Left hindlimb (tissue), 1 donor: ENCODE results near the gene KRT82.
A peak's percentile ranks its signal among the peaks of the same experiment; 100 is the strongest.
"Not testable (repeated sequence)": the region's sequence is repeated elsewhere in the genome, so short reads cannot be mapped to it uniquely, and the experiment has no call there.

ENCODE experiments used
- DNase-seq: peaks from one replicate; pipeline ENCODE4 v3.0.0-alpha.2; 2018

KRT82 gene

DNA sequence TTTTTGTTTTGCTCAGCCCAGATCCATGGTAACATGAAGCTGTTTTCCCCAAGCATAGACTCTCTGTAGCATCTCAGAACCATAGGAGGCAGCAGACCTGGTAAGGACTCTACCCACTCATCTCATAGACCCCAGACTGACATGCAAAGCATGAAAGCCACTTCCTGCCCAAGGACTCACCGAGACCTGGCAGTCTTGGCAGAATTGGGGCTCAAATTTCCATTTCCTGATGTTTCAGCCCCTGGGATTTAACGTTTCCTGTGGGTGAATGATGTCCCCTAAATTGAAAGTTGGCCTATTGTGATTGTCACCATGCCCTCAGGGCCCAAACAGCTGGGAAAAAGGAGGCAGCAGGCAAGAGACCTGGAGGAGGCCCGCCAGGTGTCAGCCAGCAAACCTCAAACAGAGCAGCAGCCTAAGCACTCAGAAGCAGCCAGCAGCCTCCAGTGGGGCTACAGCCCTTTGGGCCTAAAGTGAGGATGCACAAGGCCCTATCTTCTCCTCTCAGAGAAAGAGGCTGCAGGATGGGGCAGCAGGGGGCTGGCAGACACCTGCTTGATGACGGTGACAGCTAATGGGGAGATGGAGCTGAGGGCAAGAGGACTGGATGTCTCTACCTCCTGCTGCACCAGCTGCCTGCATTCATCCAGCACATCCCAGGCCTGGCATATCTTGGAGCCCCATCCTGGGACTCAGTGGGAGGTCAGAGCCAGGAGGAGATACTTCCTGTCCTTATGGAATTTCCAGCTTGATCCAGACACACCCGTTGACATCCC, 47.4 kb downstream of the KRT82 start:
- no peak for DNase-seq

DNA sequence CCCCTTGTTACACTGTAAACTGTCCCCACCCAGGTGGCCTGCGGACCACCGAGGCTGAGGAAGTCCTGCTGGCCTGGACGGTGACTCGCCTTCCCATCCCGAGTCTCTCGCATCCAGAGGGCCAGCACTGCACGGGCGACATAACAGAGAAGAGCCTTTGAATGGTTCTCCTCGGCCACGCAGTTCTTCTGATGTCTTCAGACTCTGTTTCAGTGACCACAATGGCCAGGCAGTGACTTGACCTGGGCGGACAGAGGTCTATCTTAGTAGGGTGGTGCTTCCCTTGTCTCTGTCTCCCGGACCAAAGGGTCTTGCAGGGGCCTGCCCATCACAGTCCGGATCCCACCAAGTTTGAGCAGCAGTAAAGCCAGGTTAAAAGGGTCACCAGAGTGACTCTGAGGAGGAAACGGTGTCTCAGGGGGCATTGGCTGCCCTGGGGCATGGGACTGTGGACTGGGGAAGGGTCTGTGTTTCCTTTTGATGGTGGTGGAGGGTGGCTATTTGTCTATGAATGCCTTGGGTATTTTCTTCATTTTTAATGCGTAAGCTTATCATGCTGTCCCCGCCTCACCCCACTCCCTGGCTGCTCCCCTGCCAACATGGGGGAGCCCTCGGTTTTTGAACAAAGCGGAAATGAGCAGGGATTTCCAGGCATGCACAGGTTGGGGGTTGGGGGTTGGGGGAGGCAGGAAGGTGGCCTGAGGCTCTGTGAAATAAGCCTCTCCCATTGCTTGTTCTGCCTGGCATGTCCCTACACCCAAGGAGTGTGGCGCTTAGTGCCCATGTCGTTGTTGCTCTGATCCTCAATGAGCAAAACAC, 49.2 kb downstream of the KRT82 start:
- DNase-seq = no peak

DNA sequence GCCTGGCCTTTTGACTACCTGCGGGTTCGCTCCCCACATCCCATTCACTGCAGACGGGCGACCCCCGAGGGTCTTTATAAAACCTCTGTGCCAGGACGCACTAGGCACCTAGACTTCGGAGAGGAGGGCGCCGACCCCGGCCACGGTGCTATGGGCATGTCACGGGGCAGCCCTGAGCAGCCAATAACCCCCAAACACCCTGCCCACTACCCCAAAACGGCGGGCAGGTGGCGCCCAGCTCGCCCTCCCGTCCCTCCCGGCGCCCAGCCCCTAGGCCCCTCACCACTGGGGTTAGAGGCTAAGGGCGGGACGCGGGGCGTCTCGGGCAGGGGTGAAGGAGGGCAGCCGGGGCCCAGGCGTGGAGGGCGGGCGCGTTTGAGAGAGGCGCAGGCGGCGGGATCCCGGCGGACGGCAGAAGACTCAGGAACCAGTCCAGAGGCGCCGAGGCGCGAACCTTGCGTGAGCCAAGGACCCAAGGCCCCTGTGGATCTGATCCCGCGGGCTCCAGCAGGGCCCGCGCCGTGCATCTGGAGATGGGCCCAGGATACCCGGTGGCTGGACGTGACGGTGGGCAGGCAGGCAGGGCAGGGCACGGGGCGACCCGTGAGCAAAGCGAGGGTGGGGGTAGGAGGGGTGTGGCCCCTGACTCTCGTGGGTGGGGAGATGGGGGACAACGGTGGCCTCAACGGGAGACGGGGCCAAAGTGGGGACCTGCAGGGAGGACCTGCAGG, 49.9 kb downstream of the KRT82 start:
- DNase-seq = no peak

DNA sequence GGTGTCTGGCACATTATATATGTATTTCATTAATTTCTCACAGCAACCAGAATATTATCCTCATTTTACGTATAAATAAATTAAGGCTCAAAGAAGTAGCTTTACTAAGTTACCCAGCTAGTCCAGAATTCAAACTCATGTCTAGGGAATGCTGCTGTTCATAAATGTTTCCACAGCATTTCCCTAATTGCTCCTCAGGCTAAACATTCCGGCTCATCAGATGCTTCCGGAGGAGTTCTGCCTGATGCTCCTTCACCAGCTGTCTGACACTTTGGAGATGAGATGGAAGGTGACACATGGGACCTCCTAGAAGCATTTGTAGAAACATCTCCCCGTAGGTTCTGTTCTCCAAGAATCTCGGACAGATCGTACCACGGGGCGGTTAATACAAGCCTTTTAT, 51.0 kb downstream of the KRT82 start:
- DNase-seq = no peak

DNA sequence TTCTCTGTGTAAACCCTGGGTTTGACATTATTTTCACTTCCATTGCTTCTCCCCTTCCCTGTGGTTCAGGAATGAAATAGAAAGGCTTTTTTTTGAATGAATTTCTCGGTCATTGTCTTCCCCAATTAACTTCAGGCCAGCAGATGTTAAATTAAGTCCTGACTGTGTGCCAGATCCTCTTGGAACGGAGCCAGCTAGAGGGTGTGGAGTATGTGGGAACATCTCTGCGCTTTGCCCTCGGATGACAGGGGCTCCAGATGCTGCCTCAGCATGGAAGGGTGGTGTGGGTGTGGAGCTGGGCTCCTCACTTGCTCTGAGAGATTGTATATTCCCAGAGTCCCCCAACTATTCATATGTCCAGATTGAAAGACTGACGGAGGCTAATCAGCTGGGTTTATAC, 51.9 kb downstream of the KRT82 start:
- peak; percentile 48 for DNase-seq

DNA sequence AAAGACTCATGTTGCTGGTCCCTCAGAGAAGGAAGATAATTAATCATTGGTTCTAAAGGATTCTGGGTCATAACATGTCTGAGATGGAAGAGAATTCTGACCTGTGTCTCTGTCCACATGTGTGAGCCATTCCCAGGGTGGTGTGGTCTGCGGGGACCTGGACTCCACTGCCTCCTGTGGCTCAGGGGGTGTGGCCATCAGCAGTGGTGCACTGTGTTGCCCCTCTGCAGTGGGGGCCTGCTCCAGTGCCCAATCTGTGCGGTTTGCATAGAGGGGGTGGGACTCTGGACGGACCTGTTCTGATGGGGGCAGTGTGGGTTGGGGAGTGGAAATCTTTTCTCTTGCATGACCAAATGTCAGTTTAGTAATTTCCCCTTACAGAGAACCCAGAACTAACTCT, 52.4 kb downstream of the KRT82 start:
- no peak for DNase-seq

DNA sequence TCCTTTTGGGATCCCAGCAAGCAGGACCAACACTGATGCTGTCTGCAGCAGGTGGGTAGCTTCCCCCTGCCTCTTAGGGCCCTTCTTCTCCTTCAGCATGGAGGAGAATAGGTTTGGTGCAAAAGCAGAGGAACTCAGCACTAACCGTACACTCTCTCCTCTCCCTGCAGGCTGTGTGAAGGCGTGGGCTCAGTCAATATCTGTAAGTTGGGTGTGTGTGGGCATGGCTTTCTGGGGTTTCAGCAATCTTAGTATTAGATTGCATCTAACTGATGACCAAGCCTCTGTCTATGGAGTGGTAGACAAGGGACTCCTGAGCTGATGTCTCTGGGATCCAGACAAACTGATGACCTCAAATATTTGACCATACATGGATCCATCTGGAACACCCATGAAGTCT, 53.2 kb downstream of the KRT82 start:
- DNase-seq = no peak

DNA sequence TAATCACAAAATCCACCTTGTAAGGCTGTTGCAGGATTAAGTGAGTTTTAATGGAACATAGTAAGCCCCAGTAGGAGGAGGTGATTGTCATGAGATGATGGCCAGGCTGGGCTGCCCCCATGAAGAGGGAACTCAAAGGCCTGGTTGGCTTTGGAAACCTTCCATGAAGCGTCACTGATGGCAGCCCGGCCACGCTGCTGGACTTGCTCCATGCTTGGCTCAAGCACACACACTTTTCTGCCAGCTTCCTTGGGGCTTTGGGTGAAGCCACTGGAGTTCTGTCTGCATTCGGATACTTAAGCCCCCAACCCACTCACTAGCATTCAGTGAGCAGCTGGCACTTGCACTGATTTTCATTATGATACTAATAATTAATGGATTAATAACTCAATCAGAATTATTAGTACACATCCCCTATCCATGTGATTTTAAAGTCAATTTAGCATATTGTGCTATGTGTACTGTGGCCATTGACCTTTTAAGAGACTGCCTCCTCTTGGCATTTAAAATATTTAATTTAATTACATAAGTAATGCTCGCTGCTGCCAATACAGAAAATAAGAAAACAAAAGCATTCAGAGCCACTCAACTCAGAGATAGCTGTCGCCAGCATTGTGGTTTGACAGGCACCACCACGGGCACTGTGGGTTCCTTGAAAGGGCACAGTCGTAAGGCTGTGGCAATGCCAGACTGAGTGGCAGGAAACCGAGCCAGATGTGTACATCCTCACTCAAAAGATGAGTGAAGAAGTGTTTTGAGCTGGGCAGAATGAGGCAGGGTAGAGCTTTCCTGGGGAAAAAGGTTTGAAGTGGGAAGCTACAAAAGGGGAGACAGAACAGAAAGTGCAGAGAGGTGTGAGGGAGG, 54.7 kb downstream of the KRT82 start:
- no peak for DNase-seq

DNA sequence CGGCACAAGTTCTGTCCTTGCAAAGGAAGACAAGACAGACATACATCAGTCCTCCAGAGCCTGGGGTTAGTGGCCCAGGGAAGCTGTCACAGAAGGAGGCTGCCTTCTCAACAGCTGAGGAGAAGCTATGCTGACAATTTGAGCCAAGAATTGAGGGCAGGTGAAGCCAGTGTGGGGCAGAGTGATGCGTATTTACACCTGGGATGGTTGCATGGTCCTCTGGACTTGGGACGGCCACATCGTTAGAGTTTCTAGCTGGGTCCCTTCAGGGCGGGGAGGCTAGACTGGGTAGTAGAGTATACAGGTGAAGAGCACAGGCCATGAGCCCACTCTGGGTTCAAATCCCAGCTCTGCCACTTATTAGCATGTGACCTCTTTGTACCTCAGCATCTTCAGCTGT, 55.3 kb downstream of the KRT82 start:
- no peak for DNase-seq

DNA sequence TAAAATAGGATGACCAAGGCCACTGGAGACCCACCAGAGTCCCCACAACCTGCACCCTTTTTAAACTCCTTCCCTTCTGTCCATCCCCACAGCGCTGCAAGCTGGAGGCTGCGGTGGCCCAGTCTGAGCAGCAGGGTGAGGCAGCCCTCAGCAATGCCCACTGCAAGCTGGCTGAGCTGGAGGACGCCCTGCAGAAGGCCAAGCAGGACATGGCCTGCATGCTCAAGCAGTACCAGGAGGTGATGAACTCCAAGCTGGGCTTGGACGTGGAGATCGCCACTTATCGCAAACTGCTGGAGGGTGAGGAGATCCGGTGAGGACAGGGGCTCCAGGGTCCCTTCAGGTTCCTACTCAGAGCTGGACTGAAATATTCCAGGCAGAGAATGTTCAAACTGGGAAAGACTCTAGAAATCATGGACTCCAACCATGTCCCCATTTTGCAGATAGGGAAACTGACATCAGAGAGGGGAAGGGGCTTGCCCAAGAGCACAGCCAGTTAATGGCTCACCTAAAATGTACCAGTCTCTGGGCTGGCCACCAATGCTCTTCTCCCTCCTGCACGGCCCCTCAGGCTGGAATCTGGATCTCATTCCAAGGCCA, 56.0 kb downstream of the KRT82 start:
- DNase-seq = no peak

DNA sequence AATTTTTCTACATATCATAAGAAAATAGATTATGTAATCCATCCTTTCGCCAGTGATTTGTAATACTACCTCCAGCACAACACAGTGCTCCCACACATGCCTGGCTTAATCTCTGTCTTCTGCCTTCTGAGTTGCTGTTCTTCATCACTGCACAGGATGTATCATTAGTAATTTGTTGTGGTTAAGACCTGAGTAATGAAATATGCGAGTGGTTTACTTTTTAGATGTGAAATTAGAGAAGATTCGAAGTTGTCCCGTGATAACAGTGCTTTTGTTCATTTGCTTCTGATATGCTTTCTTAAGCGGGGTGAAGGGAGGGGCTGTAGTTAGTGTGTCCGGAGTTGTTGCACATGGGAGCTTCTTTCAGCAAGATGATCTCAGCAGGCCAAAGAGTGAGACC, 56.9 kb downstream of the KRT82 start:
- no peak for DNase-seq

DNA sequence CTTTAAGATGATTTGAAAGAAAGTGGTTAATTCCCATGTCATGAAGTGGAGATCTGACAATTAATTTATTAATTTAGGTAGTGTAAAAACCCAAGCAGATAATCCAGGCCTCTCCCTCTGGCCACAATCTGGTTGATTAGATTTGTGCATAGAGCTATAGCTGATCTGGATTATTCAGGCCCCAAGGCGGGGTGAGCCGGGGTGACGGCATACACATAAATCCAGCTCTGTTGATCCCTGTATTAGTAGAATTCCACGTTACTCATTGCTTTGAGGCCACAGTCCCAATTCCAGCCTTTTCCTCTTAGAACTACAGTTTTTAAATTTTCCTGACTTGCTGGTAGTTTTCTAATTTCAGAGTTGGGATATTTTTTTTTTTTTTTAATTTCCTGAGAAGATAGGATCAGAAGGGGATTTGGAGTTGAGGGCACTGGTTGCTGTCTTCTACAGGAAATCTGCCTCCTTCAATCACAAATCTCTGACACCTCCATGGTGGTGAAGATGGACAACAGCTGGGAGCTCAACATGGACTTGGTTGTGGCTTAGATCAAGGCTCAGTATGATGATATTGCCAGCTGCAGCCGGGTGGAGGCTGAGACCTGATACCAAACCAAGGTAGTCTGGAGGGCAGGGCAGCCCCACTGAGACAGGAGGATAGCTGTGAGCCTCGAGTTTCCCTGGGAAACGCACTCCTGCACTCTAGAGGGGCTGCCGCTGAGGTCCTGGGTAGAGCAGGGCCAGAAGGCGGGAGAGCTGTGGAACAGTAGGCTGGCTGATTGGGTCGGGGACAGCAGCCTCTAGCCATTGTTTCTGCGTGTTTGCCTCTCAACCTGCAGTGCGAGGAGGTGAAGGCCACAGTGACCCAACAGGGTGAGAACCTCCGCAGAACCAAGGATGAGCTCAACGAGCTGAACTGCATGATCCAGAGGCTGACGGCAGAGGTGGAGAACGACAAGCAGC, 58.3 kb downstream of the KRT82 start:
- DNase-seq = no peak

DNA sequence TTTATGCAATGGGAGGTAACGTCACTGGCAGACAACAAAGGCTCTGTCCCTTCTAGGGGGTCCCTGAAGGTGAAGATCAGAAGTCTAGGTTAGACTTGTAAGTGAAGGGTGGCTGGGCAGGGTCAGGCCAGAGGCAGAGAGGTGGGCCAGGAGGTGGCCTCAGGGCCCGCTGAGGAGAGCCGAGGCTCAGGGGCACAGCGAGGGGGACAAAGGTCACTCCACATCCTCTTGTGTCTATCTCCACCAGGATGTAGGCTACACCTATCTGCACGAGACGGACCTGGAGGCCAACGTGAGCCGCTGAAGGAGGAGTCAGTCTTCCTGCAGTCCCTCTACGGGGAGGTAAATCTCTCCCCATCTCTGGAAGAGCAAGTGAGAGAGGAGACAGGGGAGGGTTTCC, 59.1 kb downstream of the KRT82 start:
- no peak for DNase-seq

DNA sequence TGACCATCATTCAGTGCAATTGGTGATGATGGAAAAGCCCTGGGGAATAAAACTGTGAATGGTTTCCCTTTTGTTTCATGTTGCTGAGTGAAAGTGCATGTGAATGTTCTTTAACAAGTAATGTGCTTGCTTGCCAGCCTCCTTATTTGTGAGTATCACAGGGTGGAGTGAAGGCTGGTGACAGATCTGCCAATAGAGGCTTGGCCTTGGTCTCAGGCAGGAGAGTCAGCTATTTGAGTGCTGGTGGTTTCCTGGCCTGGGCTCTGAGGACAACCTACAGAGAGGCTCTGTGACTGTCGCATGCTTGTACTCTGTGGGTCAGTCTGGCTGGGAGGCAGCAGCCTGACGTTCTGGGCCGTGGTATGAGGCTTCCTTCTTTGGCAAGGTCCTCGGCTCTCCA, 59.5 kb downstream of the KRT82 start:
- no peak for DNase-seq

DNA sequence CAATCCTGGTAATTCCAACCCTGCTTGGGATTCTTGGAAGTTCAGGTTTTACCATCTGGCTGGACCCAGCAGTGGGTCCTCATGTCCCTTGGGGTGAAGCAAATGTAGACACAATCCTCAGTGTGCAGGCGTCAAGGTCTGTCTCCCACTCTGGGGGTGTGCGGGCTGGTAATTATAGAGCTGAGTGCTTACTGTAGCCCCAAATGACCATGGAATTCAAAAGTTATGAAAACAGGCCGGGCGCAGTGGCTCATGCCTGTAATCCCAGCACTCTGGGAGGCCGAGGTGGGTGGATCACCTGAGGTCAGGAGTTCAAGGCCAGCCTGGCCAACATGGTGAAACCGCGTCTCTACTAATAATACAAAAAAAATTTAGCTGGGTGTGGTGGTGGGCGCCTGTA, 61.1 kb downstream of the KRT82 start:
- not testable (repeated sequence) for DNase-seq

DNA sequence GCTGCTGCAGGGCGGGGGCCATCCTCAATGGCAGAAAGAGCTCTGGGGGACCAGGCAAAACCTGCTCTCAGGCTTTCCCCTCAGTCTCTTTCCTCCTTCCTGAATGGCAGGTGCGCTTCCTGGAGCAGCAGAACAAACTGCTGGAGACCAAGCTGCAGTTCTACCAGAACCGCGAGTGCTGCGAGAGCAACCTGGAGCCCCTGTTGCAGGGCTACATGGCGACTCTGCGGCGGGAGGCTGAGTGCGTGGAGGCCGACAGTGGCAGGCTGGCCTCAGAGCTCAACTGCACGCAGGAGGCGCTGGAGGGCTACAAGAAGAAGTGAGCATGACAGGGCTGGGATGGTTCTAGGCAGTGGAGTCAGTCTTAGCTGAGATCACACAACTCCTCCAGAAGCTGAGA, 62.0 kb downstream of the KRT82 start:
- no peak for DNase-seq
